DND-41 (cell line): ENCODE data around the gene TEF.

Experiments used
- ATAC-seq: fragments of 200-7000 bp; cut with Tn5 transposase; 3 replicates; pipeline ENCODE4 v1.9.1; 2021; ENCODE audit warnings: low read depth; ENCODE audit not compliant: insufficient read depth
- DNase-seq: peaks from one replicate; pipeline ENCODE4 v3.0.0-alpha.2; 2020
- H2AFZ ChIP-seq: 2 replicates; pipeline ENCODE4 v1.6.0; 2012; ENCODE audit warnings: low read depth, low read length
- H3K27ac ChIP-seq: 2 replicates; pipeline ENCODE4 v1.5.1; 2012; ENCODE audit warnings: low read length, inconsistent platforms
- H3K27me3 ChIP-seq: fragments of 200-600 bp; sonication (generic); 2 replicates; pipeline ENCODE4 v1.6.0; 2012; ENCODE audit warnings: low read length, mild to moderate bottlenecking, inconsistent platforms; ENCODE audit not compliant: insufficient read depth, poor library complexity
- H3K36me3 ChIP-seq: 2 replicates; pipeline ENCODE4 v1.5.1; 2012; ENCODE audit warnings: low read length, inconsistent platforms; ENCODE audit not compliant: insufficient read depth
- H3K4me1 ChIP-seq: 2 replicates; pipeline ENCODE4 v1.5.1; 2012; ENCODE audit warnings: mild to moderate bottlenecking, low read length; ENCODE audit not compliant: insufficient read depth
- H3K4me2 ChIP-seq: 2 replicates; pipeline ENCODE4 v1.6.0; 2012; ENCODE audit warnings: mild to moderate bottlenecking, moderate library complexity, low read length, inconsistent platforms; ENCODE audit not compliant: insufficient read depth
- H3K4me3 ChIP-seq, 2 experiments: fragments of 200-600 bp in 1 of 2; shearing (Covaris generic) in 1 of 2; 2 replicates each; pipeline ENCODE4 v1.5.1; 2012 to 2016; ENCODE audit warnings: inconsistent platforms in 2 of 2, low read length in 2 of 2, mild to moderate bottlenecking in 2 of 2, low read depth in 1 of 2, moderate library complexity in 1 of 2
- H3K79me2 ChIP-seq: 2 replicates; pipeline ENCODE4 v1.6.0; 2012; ENCODE audit warnings: low read length, inconsistent platforms; ENCODE audit not compliant: insufficient read depth
- H3K9ac ChIP-seq: 2 replicates; pipeline ENCODE4 v1.6.0; 2012; ENCODE audit warnings: low read depth, mild to moderate bottlenecking, inconsistent platforms, low read length, moderate library complexity
- H3K9me3 ChIP-seq: 2 replicates; pipeline ENCODE4 v1.5.1; 2012; ENCODE audit warnings: low read length, moderate library complexity, mild to moderate bottlenecking, inconsistent platforms; ENCODE audit not compliant: insufficient read depth, severe bottlenecking
- H4K20me1 ChIP-seq: 2 replicates; pipeline ENCODE4 v1.6.0; 2012; ENCODE audit warnings: low read length; ENCODE audit not compliant: insufficient read depth
- CTCF ChIP-seq: IDR thresholded peaks from 2 replicates; pipeline ENCODE4 v1.5.1; 2012; ENCODE audit warnings: borderline replicate concordance, low read length, moderate library complexity, mild to moderate bottlenecking; ENCODE audit not compliant: poor library complexity, severe bottlenecking; ENCODE audit errors: extremely low read depth
- EZH2 ChIP-seq: IDR thresholded peaks from 3 replicates; pipeline ENCODE4 v1.6.1; 2012; ENCODE audit warnings: borderline replicate concordance, low read depth, mild to moderate bottlenecking, moderate library complexity, low read length, inconsistent platforms; ENCODE audit not compliant: severe bottlenecking

The TEF gene

GRCh38 chr22:41345807-41346335, 35.9 kb upstream of the TEF start:
- Histone ChIP-seq H3K36me3 (peaks cover 89% of the 10 kb centered on the region), H3K79me2 (no peaks in the 10 kb centered on the region), H3K9me3 (no peaks in the 10 kb centered on the region), H3K4me1 (no peaks in the 10 kb centered on the region), H3K27me3 (no peaks in the 10 kb centered on the region), H3K9ac (no peak overlapping the region), H3K4me2 (no peak overlapping the region), H2AFZ (no peak overlapping the region), H3K4me3 (no peak overlapping the region), H4K20me1 (peaks cover 3% of the 10 kb centered on the region; the same call in 1 of the 2 replicates), H3K27ac (no peak overlapping the region)
- TF ChIP-seq EZH2, result no peak
- no peak for TF ChIP-seq CTCF
- ATAC-seq (no peak), DNase-seq (no peak)

DNA sequence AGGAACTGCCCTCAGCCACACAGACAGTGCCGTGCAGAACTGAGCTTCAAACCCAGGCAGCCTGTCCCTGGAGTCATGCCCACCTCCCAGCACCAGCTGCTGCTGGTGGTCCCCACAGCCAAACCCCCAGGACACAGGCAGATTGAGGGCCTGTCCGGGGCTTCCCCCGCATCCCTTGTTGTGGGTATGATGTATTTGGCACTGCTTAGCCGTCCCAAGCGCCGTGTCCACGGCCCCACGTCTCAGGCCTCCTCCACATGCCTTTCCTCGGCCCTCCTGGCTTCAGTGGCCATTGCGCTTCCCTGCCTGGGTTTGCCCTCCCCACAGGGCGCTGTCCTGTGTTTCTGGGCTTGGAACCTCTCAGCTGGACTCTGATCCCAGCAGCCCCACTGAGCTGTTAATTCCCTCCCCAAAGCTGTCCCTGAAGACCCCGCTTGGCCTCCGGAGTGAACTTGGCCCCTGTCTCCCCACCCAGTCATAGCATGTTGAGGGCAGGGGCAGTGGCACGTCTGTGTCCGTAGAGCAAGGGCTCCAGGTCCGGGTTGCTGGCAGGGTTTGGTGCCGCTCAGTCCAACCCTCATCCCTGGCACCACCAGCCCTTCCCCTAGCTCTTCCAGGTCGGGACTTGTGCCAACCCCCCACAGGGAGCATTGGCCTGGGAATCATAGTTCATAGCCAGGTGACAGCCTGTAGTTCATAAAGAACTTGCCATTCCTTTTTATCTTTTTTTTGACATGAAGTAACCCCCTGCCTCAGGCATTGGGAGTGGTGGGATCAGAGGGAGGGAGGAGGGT, 34.5 kb upstream of the TEF start:
- no peak overlapping the region for H3K4me2 ChIP-seq
- peaks cover 94% of the 10 kb centered on the region for H3K36me3 ChIP-seq
- H2AFZ ChIP-seq, result no peak overlapping the region
- H3K27me3 ChIP-seq, result no peaks in the 10 kb centered on the region
- peaks cover 3% of the 10 kb centered on the region; the same call in 1 of the 2 replicates for H4K20me1 ChIP-seq
- no peaks in the 10 kb centered on the region for H3K9me3 ChIP-seq
- no peak overlapping the region for H3K27ac ChIP-seq
- TF ChIP-seq CTCF, result no peak
- no peak for TF ChIP-seq EZH2
- no peaks in the 10 kb centered on the region for H3K79me2 ChIP-seq
- no peak overlapping the region for H3K4me3 ChIP-seq
- H3K9ac ChIP-seq, result no peak overlapping the region
- H3K4me1 ChIP-seq, result no peaks in the 10 kb centered on the region
- DNase-seq (no peak), ATAC-seq (no peak)

- Histone ChIP-seq H3K27ac (no peak overlapping the region), H3K9ac (no peak overlapping the region), H3K4me2 (no peak overlapping the region), H3K4me1 (no peaks in the 10 kb centered on the region), H3K4me3 (no peak overlapping the region), H3K79me2 (no peaks in the 10 kb centered on the region), H3K9me3 (no peaks in the 10 kb centered on the region), H2AFZ (no peak overlapping the region), H4K20me1 (peaks cover 3% of the 10 kb centered on the region; the same call in 1 of the 2 replicates), H3K36me3 (peaks cover 89% of the 10 kb centered on the region), H3K27me3 (no peaks in the 10 kb centered on the region)
- DNase-seq (no peak), ATAC-seq (no peak)
- TF ChIP-seq EZH2 (no peak), CTCF (no peak)
Measured at GRCh38 chr22:41348964-41349484, 32.7 kb upstream of the TEF start.
